OCI-LY1 (cell line): ENCODE measurements around the gene SDK1.

Experiments
- EZH2 ChIP-seq: fragments of 200-600 bp; sonication (generic), shearing (Covaris generic); IDR thresholded peaks from 2 replicates; pipeline ENCODE4 v1.8.0; 2017; ENCODE audit warnings: borderline replicate concordance, mixed run types, mild to moderate bottlenecking, antibody characterized with exemption, low read length, moderate library complexity, mixed read lengths
- TF ChIP-seq, protein P1 (sequence below): fragments of 200-600 bp; sonication (generic), shearing (Covaris generic); IDR thresholded peaks from 2 replicates; pipeline ENCODE4 v1.5.1; 2017; ENCODE audit warnings: mild to moderate bottlenecking, antibody characterized with exemption, low read length, moderate library complexity, mixed read lengths

DNA sequence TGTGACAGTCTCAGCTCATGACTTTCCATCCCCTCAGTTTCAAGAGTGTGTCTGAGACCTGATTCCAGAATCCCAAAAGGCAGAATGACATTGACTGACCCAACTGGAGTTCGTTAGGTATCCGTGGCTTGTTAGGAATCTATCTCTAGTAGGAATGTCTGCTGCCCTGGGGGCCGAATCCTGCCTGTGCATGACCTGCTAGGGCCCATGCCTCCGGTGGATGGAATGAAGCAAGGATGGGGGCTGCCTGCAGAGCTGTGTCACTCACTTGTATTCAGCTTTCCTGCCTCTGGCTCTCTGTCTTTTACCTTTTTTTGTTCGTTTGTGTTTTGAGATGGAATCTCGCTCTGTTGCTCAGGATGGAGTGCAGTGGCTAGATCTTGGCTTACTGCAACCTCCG is 129.5 kb downstream of the SDK1 start:
- no peak for TF ChIP-seq EZH2
- TF ChIP-seq, protein P1, sequence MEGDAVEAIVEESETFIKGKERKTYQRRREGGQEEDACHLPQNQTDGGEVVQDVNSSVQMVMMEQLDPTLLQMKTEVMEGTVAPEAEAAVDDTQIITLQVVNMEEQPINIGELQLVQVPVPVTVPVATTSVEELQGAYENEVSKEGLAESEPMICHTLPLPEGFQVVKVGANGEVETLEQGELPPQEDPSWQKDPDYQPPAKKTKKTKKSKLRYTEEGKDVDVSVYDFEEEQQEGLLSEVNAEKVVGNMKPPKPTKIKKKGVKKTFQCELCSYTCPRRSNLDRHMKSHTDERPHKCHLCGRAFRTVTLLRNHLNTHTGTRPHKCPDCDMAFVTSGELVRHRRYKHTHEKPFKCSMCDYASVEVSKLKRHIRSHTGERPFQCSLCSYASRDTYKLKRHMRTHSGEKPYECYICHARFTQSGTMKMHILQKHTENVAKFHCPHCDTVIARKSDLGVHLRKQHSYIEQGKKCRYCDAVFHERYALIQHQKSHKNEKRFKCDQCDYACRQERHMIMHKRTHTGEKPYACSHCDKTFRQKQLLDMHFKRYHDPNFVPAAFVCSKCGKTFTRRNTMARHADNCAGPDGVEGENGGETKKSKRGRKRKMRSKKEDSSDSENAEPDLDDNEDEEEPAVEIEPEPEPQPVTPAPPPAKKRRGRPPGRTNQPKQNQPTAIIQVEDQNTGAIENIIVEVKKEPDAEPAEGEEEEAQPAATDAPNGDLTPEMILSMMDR = no peak
